MM.1S (cell line): ENCODE measurements around the gene MUC20.
"Not testable (repeated sequence)": the region's sequence is repeated elsewhere in the genome, so short reads cannot be mapped to it uniquely, and the experiment has no call there.

Experiments used
- DNase-seq: peaks from one replicate; pipeline ENCODE4 v3.0.0-alpha.2; 2015
- H2AFZ ChIP-seq: fragments of 300-600 bp; sonication (generic); 2 replicates; pipeline ENCODE4 v1.6.0; 2016; ENCODE audit warnings: antibody characterized with exemption, low read length
- H3F3A ChIP-seq: fragments of 300-600 bp; sonication (generic); 2 replicates; pipeline ENCODE4 v1.6.1; 2016; ENCODE audit warnings: mild to moderate bottlenecking, antibody characterized with exemption, low read length, moderate library complexity, mixed read lengths; ENCODE audit not compliant: insufficient read depth
- H3K27ac ChIP-seq: fragments of 300-600 bp; sonication (generic); 2 replicates; pipeline ENCODE4 v1.5.1; 2016; ENCODE audit warnings: mild to moderate bottlenecking, low read length
- H3K27me3 ChIP-seq: fragments of 300-600 bp; sonication (generic); replicated peaks from 2 replicates; pipeline ENCODE4 v1.6.0; 2016; ENCODE audit warnings: low read length; ENCODE audit not compliant: insufficient read depth
- H3K36me3 ChIP-seq: fragments of 300-600 bp; sonication (generic); replicated peaks from 2 replicates; pipeline ENCODE4 v1.6.1; 2016; ENCODE audit warnings: mild to moderate bottlenecking, low read length, mixed read lengths; ENCODE audit not compliant: insufficient read depth
- H3K4me1 ChIP-seq: fragments of 300-600 bp; sonication (generic); 2 replicates; pipeline ENCODE4 v1.6.1; 2016; ENCODE audit warnings: low read length, mixed read lengths
- H3K4me2 ChIP-seq: fragments of 300-600 bp; sonication (generic); 2 replicates; pipeline ENCODE4 v1.6.0; 2016; ENCODE audit warnings: low read depth, low read length
- H3K4me3 ChIP-seq: fragments of 300-600 bp; sonication (generic); 2 replicates; pipeline ENCODE4 v1.5.1; 2016; ENCODE audit warnings: low read length, mixed read lengths
- H3K79me2 ChIP-seq: fragments of 300-600 bp; sonication (generic); 2 replicates; pipeline ENCODE4 v1.6.1; 2016; ENCODE audit warnings: mixed run types, low read length, mixed read lengths
- H3K9ac ChIP-seq: fragments of 300-600 bp; sonication (generic); 2 replicates; pipeline ENCODE4 v1.6.1; 2016; ENCODE audit warnings: low read length, mixed read lengths
- H3K9me2 ChIP-seq: fragments of 300-600 bp; sonication (generic); replicated peaks from 2 replicates; pipeline ENCODE4 v1.6.1; 2016; ENCODE audit warnings: mild to moderate bottlenecking, low read length, mixed read lengths; ENCODE audit not compliant: insufficient read depth
- H3K9me3 ChIP-seq: fragments of 300-600 bp; sonication (generic); replicated peaks from 2 replicates; pipeline ENCODE4 v1.6.1; 2016; ENCODE audit warnings: mild to moderate bottlenecking, low read length, mixed read lengths; ENCODE audit not compliant: insufficient read depth
- H4K20me1 ChIP-seq: fragments of 300-600 bp; sonication (generic); 2 replicates; pipeline ENCODE4 v1.6.1; 2016; ENCODE audit warnings: mild to moderate bottlenecking, low read length, moderate library complexity, mixed read lengths; ENCODE audit not compliant: insufficient read depth
- EZH2 ChIP-seq: fragments of 300-600 bp; sonication (generic); optimal IDR thresholded peaks from 2 replicates; pipeline ENCODE3; 2017; ENCODE audit warnings: low read depth, mild to moderate bottlenecking, antibody characterized with exemption, low read length, mixed read lengths
- EZH2phosphoT487 ChIP-seq: fragments of 300-600 bp; sonication (generic); IDR thresholded peaks from 2 replicates; pipeline ENCODE4 v1.6.1; 2018; ENCODE audit warnings: antibody characterized with exemption, low read length
- TF ChIP-seq, protein P1 (sequence below): fragments of 300-600 bp; sonication (generic); IDR thresholded peaks from 2 replicates; pipeline ENCODE4 v1.5.1; 2016; ENCODE audit warnings: antibody characterized with exemption, low read length, mixed read lengths

The MUC20 gene

GRCh38 chr3:195717852-195718476 lies 2.8 kb upstream of the MUC20 start:
- H3K4me2 ChIP-seq: no peak overlapping the region
- no peak overlapping the region for H3K4me3 ChIP-seq
- H3K36me3 ChIP-seq: no peaks in the 10 kb centered on the region
- no peak overlapping the region for H2AFZ ChIP-seq
- H3K79me2 ChIP-seq: no peaks in the 10 kb centered on the region
- H3K9ac ChIP-seq: no peak overlapping the region
- H4K20me1 ChIP-seq: no peaks in the 10 kb centered on the region
- no peaks in the 10 kb centered on the region for H3F3A ChIP-seq
- TF ChIP-seq, protein P1, sequence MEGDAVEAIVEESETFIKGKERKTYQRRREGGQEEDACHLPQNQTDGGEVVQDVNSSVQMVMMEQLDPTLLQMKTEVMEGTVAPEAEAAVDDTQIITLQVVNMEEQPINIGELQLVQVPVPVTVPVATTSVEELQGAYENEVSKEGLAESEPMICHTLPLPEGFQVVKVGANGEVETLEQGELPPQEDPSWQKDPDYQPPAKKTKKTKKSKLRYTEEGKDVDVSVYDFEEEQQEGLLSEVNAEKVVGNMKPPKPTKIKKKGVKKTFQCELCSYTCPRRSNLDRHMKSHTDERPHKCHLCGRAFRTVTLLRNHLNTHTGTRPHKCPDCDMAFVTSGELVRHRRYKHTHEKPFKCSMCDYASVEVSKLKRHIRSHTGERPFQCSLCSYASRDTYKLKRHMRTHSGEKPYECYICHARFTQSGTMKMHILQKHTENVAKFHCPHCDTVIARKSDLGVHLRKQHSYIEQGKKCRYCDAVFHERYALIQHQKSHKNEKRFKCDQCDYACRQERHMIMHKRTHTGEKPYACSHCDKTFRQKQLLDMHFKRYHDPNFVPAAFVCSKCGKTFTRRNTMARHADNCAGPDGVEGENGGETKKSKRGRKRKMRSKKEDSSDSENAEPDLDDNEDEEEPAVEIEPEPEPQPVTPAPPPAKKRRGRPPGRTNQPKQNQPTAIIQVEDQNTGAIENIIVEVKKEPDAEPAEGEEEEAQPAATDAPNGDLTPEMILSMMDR: no peak
- TF ChIP-seq EZH2phosphoT487 (no peak), EZH2 (no peak)
- H3K27me3 ChIP-seq: no peaks in the 10 kb centered on the region
- no peaks in the 10 kb centered on the region for H3K4me1 ChIP-seq
- no peaks in the 10 kb centered on the region for H3K9me2 ChIP-seq
- no peak for DNase-seq
- no peak overlapping the region for H3K27ac ChIP-seq
- H3K9me3 ChIP-seq: no peaks in the 10 kb centered on the region

DNA sequence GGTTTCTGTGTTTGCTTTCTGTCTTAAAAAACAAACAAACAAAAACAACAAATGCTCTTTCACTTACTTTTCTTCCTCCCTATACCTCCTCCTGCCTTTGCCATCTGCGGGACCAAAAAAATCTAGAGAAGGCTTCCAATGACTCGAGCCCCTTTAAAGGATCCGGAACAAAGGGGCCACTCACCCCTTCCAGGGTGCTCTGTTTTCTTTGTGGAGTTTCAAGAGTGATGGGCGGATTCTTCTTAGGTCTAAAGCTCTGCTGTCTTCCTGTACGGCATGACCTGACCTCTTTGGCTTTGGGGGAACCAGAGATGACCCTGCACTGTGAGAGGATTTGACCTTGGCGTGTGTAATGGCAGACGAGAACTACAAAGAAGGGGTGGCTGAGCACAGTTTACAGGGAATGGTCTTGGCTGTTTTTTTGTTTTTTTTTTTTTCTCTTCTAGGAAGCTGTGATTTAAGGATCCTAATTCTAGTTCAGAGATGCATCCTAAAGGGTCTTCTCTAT lies 2.2 kb upstream of the MUC20 start:
- Histone ChIP-seq H3K4me3 (no peak overlapping the region), H3K27ac (no peak overlapping the region)

GRCh38 chr3:195719514-195720254 lies 1.1 kb upstream of the MUC20 start:
- not testable (repeated sequence) for H3K4me2 ChIP-seq, DNase-seq, H3K36me3 ChIP-seq

More for the DNA sequence above, 2.2 kb upstream of the MUC20 start:
- Histone ChIP-seq H4K20me1 (no peaks in the 10 kb centered on the region), H3K9ac (no peak overlapping the region), H3K4me1 (no peaks in the 10 kb centered on the region), H3K27me3 (no peaks in the 10 kb centered on the region), H2AFZ (no peak overlapping the region), H3F3A (no peaks in the 10 kb centered on the region), H3K79me2 (no peaks in the 10 kb centered on the region), H3K9me2 (no peaks in the 10 kb centered on the region), H3K9me3 (no peaks in the 10 kb centered on the region), H3K36me3 (no peaks in the 10 kb centered on the region), H3K4me2 (no peak overlapping the region)
- no peak for DNase-seq
- TF ChIP-seq EZH2phosphoT487: no peak
- no peak for TF ChIP-seq EZH2

GRCh38 chr3:195722139-195722995 lies 1.6 kb downstream of the MUC20 start:
- H3K36me3 ChIP-seq, H3K4me3 ChIP-seq, H3K27me3 ChIP-seq, H3K4me2 ChIP-seq, DNase-seq, H3K4me1 ChIP-seq, H3K9me2 ChIP-seq, H3K27ac ChIP-seq, H3K9me3 ChIP-seq, H3K79me2 ChIP-seq, H3F3A ChIP-seq, H4K20me1 ChIP-seq, H2AFZ ChIP-seq, H3K9ac ChIP-seq: not testable (repeated sequence)

More at GRCh38 chr3:195719514-195720254, 1.1 kb upstream of the MUC20 start:
- H2AFZ ChIP-seq, H3K4me1 ChIP-seq, H3K27me3 ChIP-seq, H3F3A ChIP-seq, H3K9ac ChIP-seq, H3K27ac ChIP-seq, H4K20me1 ChIP-seq, H3K9me2 ChIP-seq, H3K9me3 ChIP-seq, H3K4me3 ChIP-seq, H3K79me2 ChIP-seq: not testable (repeated sequence)

DNA sequence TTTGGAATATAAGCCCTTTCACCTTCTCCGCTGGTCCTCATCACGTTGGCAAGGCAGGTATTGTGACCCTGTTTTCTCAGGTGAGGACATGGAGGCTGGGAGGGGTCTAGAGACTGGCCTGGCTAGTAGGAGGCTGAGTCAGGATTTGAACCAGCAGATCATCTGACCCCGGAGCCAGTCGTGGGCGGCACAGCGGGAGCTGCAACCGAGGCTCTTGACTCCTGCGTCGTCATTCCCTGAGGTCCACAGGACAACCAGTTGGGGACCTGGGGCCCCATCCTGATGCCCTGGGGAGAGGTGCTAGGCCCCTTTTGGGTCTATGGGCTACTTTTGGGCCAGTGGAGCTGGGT lies 2.2 kb downstream of the MUC20 start:
- H3K27ac ChIP-seq: not testable (repeated sequence)

DNA sequence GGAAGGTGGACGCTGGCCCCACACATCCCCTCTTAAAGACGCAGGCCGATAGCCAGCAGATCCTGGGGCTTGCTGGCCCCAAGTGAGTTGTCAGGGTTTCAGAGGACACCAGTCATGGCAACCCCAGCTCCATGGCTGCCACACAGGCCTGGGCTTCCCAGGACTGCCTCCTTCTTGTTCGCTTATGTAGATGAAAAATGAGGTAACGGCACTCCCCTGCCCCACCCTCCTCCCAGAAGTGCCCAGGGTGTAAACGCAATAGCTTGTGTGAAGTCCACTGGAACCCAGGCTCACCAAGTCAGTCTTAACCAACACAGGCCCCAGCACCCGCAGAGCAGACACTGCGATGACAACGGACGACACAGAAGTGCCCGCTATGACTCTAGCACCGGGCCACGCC lies 3.6 kb downstream of the MUC20 start:
- H3K79me2 ChIP-seq: not testable (repeated sequence)

More for the DNA sequence above, 2.2 kb downstream of the MUC20 start:
- H3K4me3 ChIP-seq, H3K9me2 ChIP-seq, H2AFZ ChIP-seq, H4K20me1 ChIP-seq, H3K79me2 ChIP-seq, H3F3A ChIP-seq, H3K4me2 ChIP-seq, H3K9me3 ChIP-seq, H3K4me1 ChIP-seq, DNase-seq, H3K36me3 ChIP-seq, H3K27me3 ChIP-seq, H3K9ac ChIP-seq: not testable (repeated sequence)

More for the DNA sequence above, 3.6 kb downstream of the MUC20 start:
- not testable (repeated sequence) for H3K9ac ChIP-seq, H3K4me1 ChIP-seq, H3K36me3 ChIP-seq, H2AFZ ChIP-seq, H3K9me2 ChIP-seq, H3K4me3 ChIP-seq, H3K27ac ChIP-seq, H3K4me2 ChIP-seq, DNase-seq, H3K27me3 ChIP-seq, H4K20me1 ChIP-seq, H3F3A ChIP-seq, H3K9me3 ChIP-seq
